A172 (cell line): ENCODE data around the gene SORBS1. TPM values are rescaled to one million over a fixed set of nuclear protein-coding genes. Genes with fewer than 3 reads are reported as not detected.

Source experiments
- DNase-seq: peaks from one replicate; pipeline ENCODE4 v3.0.0-alpha.2; 2015; ENCODE audit warnings: low spot score
- total RNA-seq: library from RNA; depleted of rRNA; stranded (reverse); fragments of >200 nt; shearing (Covaris generic); gene quantifications from 2 replicates; pipeline ENCODE4 v1.2.3, GENCODE V29; 2014

SORBS1 gene
- total RNA-seq, 1 experiment from 2014 or later = 2.5 TPM

- no peak for DNase-seq
Measured at GRCh38 chr10:95391164-95391563, 170.0 kb downstream of the SORBS1 start.

- DNase-seq = no peak
Measured at GRCh38 chr10:95389982-95390381, 171.2 kb downstream of the SORBS1 start.

- DNase-seq = no peak
Measured at GRCh38 chr10:95389176-95389575, 172.0 kb downstream of the SORBS1 start.

- no peak for DNase-seq
Measured at GRCh38 chr10:95388539-95388938, 172.6 kb downstream of the SORBS1 start.

DNA sequence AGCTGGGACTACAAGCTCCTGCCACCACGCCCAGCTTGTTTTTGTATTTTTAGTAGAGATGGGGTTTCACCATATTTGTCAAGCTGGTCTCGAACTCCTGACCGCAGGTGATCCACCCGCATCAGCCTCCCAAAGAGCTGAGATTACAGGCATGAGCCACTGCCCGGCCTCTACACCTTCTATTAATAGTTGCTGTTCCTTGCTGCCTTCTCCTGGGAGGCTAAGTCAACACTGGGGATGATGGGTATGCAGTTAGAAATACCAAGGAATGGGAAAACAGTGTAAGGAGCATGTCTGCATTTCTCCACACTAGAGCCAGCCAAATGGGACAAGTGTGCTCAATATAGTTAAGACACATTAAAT, 173.1 kb downstream of the SORBS1 start:
- no peak for DNase-seq

- DNase-seq = no peak
Measured at GRCh38 chr10:95384011-95384704, 177.0 kb downstream of the SORBS1 start.

DNA sequence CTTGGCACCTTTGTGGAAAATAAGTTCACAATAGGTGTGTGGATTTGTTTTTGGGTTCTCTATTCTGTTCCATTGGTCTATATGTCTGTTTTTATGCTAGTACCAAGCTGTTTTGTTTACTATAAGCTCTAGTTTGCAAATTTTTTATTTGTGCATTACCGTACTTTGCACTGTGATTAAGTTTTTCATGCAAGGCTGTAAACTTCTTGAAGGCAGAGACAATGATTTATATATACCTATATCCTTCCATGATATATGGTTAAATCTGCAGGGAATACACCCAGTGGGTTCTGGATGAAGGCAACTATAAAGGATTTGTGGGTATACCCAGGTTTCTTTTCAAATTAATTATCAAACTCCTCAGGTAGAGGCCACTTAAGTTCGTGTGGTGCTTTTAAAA, 178.6 kb downstream of the SORBS1 start:
- DNase-seq = no peak

DNA sequence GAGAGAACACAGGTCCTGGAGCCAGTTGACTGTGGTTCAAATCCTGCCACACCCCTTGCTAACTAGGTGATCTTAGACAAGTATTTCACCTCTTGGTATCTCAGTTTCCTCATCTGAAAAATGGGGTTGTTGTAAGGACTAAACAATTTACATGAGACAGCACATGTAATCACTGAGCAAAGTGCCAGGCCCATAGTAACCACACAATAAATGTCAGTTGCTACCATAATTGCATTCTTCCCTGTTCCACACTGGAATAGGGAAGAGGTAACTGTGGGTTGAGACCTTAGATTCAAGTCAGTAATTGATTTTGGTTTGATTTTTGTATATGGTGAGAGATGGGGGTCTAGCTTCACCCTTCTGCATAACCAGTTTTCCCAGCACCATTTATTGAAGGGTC, 179.0 kb downstream of the SORBS1 start:
- no peak for DNase-seq

DNA sequence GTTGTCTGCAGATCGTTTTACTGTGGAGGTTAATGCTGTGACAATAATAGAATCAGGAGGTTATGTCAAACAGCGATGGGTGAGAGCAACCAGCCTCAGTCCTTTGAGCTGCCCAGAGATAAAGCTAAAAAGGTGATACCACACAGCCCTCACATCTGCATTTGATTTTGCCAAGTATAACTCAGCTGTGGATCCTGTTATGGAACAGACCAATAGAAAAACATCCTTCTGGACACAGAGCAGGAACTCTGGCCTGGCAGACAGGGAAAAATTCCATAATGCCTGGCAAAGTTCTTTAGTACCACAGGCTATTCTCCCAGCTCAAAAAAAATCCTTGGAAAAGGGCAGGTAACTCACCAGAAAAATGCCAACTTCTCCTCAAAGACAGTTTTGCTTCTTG, 183.2 kb downstream of the SORBS1 start:
- DNase-seq = no peak

- DNase-seq = no peak
Measured at GRCh38 chr10:95375418-95375817, 185.8 kb downstream of the SORBS1 start.

GRCh38 chr10:95374597-95375209, 186.5 kb downstream of the SORBS1 start:
- peak; percentile 81 for DNase-seq

DNA sequence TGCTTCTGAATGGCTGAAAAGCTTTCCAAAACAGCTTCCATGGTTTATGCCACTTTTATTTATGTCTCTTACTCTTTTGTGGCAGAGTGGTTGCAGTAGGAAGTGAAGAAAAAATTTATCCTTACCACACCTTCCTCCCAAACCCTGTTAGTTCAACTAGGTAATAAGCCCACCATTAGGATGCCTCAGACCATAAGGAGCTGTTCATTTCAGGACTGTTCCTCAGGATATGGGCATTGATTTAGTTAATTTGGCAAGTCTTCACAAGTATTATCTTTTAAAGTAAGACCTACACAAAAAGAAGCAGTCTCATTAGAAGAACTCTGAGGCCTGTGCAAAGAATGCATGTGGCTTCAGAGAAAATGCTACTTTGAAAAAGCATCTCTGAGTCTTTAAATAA, 187.5 kb downstream of the SORBS1 start:
- DNase-seq = no peak

- no peak for DNase-seq
Measured at GRCh38 chr10:95364342-95364741, 196.8 kb downstream of the SORBS1 start.

- DNase-seq = peak; percentile 79
Measured at GRCh38 chr10:95363303-95363912, 197.8 kb downstream of the SORBS1 start.

GRCh38 chr10:95360122-95360714, 201.0 kb downstream of the SORBS1 start:
- peak; percentile 60 for DNase-seq

- DNase-seq = no peak
Measured at GRCh38 chr10:95359466-95359865, 201.7 kb downstream of the SORBS1 start.

DNA sequence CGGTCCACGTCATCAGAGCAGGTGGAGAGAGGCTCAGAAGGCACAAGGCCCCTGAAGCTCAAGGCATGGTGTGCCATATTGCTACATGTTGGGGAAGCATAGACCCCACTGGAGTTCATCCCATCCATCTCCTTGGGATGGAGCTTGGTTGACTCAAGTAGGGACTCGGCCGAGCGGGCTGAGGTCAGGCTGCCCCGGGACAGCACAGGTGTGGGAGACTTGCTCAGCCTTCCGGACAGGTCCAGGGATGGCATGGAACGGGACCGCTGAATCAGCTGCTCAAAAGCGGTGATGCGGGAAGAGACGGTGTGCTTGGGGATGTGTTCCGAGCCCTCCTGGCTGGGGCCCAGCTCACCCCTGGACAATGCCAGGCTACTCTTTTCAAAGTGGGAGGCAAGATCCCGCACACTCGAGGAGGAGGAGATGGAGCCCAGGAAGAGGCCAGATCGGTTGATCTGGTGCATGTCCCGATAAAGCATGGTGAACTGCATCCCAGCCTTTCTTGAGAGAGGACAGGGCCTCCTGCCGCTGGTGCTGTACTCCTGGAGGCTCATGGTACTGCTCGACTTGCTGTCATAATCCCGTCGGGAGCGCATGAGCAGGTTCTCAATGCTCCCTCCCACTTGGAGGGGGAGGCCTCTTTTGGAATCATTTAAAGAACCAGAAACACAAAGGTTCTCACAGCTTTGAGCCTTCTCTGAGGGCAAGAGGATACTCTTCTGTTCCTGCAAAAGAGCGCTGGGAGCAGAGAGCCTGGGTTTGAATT, 204.8 kb downstream of the SORBS1 start:
- no peak for DNase-seq

DNA sequence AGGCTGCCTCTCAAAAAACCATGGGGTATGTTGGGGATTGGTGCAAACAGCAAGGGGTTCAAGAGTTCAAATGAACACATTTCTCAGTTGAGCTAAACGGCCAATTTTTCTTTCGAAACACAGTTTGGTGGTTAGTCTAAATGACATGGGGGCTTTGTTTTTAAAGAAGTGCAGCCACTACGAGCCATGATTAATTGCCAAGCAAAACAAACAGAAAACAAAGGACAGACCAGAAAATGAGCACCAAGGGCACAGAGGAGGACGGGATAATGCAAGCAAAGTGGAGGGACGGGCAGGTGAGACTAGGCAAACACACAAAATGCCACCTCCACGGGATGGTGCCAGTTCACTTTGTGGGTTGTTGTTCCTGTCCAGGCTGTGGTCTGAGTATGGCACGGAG, 205.9 kb downstream of the SORBS1 start:
- DNase-seq = no peak

- DNase-seq = no peak
Measured at GRCh38 chr10:95354110-95354509, 207.1 kb downstream of the SORBS1 start.

- no peak for DNase-seq
Measured at GRCh38 chr10:95353123-95353522, 208.0 kb downstream of the SORBS1 start.

DNA sequence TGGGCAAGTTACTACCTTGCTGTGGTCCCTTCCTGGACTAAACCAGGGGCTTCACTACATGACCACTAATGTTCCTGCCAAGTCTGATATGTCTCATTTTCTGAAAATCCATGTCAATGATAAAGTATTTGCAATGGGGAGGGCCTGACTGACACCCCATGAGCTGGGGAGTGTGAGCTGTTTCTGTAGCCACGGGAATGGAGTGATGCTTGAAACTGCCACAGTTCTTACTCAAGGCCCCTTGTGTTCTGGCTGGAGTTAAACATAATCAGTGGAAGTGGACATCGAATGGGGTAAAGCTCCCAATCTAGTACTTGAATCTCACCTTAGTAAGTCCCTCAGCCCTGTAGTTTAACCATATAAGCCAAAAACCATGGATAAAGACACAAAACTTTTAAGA, 208.5 kb downstream of the SORBS1 start:
- DNase-seq = no peak

- no peak for DNase-seq
Measured at GRCh38 chr10:95350830-95351228, 210.3 kb downstream of the SORBS1 start.
